Liver (tissue), 9 donors: Measurements from ENCODE around the gene MAPK7. TPM values are rescaled to one million over a fixed set of nuclear protein-coding genes. Genes with fewer than 3 reads are reported as not detected.

Experiments used
- DNase-seq: peaks from one replicate; pipeline ENCODE4 v3.0.0-alpha.2; 2017; ENCODE audit warnings: low spot score
- H3K27ac ChIP-seq, 2 donors: one replicate each; pipeline ENCODE4 v1.7.0; 2013; ENCODE audit warnings: inconsistent platforms in 2 of 2, low read length in 2 of 2, control low read depth in 1 of 2, low read depth in 1 of 2, mild to moderate bottlenecking in 1 of 2
- H3K27me3 ChIP-seq, 4 donors: one replicate each; pipeline versions ENCODE4 v1.6.1 to v1.7.0; 2013; ENCODE audit warnings: low read length in 3 of 4, inconsistent platforms in 1 of 4, mild to moderate bottlenecking in 1 of 4, moderate library complexity in 1 of 4; ENCODE audit not compliant: control insufficient read depth in 4 of 4, insufficient read depth in 4 of 4
- H3K36me3 ChIP-seq, 4 donors: one replicate each; pipeline versions ENCODE4 v1.6.1 to v1.7.0; 2013; ENCODE audit warnings: low read length in 3 of 4, mild to moderate bottlenecking in 3 of 4, low read depth in 1 of 4, moderate library complexity in 1 of 4; ENCODE audit not compliant: control insufficient read depth in 4 of 4, insufficient read depth in 3 of 4
- H3K4me1 ChIP-seq, 4 donors: one replicate each; pipeline versions ENCODE4 v1.6.1 to v1.7.0; 2013; ENCODE audit warnings: low read length in 3 of 4, mild to moderate bottlenecking in 3 of 4, moderate library complexity in 1 of 4; ENCODE audit not compliant: control insufficient read depth in 4 of 4, insufficient read depth in 4 of 4
- H3K4me3 ChIP-seq, 3 donors: one replicate each; pipeline versions ENCODE4 v1.6.1 to v1.7.0; 2013; ENCODE audit warnings: low read length in 3 of 3, control low read depth in 1 of 3, low read depth in 1 of 3, mild to moderate bottlenecking in 1 of 3
- H3K9ac ChIP-seq, 2 donors: one replicate each; pipeline ENCODE4 v1.7.0; 2013; ENCODE audit warnings: low read length in 2 of 2, mild to moderate bottlenecking in 2 of 2, moderate library complexity in 2 of 2, control low read depth in 1 of 2, low read depth in 1 of 2
- H3K9me3 ChIP-seq, 4 donors: one replicate each; pipeline versions ENCODE4 v1.6.1 to v1.7.0; 2013; ENCODE audit warnings: low read length in 3 of 4; ENCODE audit not compliant: control insufficient read depth in 4 of 4
- CTCF ChIP-seq: fragments of 150-350 bp; IDR thresholded peaks from 2 replicates; pipeline ENCODE4 v1.5.1; 2017; ENCODE audit warnings: improper control_type of control experiment, low read depth, low read length; ENCODE audit not compliant: missing input control
- FOXA1 ChIP-seq: IDR thresholded peaks from 2 replicates; pipeline ENCODE4 v1.6.1; 2016; ENCODE audit warnings: antibody characterized with exemption
- FOXA2 ChIP-seq: IDR thresholded peaks from 2 replicates; pipeline ENCODE4 v1.6.1; 2016; ENCODE audit warnings: antibody characterized with exemption
- GABPA ChIP-seq, 2 donors: IDR thresholded peaks in 1 of 2; conservative IDR thresholded peaks in 1 of 2; 2 replicates each; pipeline ENCODE4 v1.6.1; 2016; ENCODE audit warnings: antibody characterized with exemption in 2 of 2, mild to moderate bottlenecking in 1 of 2, moderate library complexity in 1 of 2
- HNF4A ChIP-seq, 2 donors: conservative IDR thresholded peaks; 2 replicates each; pipeline ENCODE4 v1.6.1; 2016; ENCODE audit warnings: antibody characterized with exemption in 2 of 2, mild to moderate bottlenecking in 2 of 2
- JUND ChIP-seq, 2 donors: IDR thresholded peaks; 2 replicates each; pipeline ENCODE4 v1.6.1; 2016; ENCODE audit warnings: antibody characterized with exemption in 2 of 2
- MAX ChIP-seq: IDR thresholded peaks from 2 replicates; pipeline ENCODE4 v1.6.1; 2016; ENCODE audit warnings: antibody characterized with exemption
- RAD21 ChIP-seq, 2 donors: IDR thresholded peaks; 2 replicates each; pipeline ENCODE4 v1.6.1; 2016; ENCODE audit warnings: antibody characterized with exemption in 2 of 2, mild to moderate bottlenecking in 2 of 2
- REST ChIP-seq: IDR thresholded peaks from 2 replicates; pipeline ENCODE4 v1.6.1; 2016; ENCODE audit warnings: antibody characterized with exemption, mild to moderate bottlenecking
- RXRA ChIP-seq, 2 donors: IDR thresholded peaks; 2 replicates each; pipeline ENCODE4 v1.6.1; 2017 to 2018; ENCODE audit warnings: antibody characterized with exemption in 2 of 2, mild to moderate bottlenecking in 1 of 2
- SP1 ChIP-seq: IDR thresholded peaks from 2 replicates; pipeline ENCODE4 v1.6.1; 2018; ENCODE audit warnings: antibody characterized with exemption, mild to moderate bottlenecking
- YY1 ChIP-seq: IDR thresholded peaks from 2 replicates; pipeline ENCODE4 v1.6.1; 2016; ENCODE audit warnings: antibody characterized with exemption, mild to moderate bottlenecking
- WGBS: extraction: QIAGEN DNeasy Blood & Tissue Kit; methylation state at CpG from one replicate; pipeline ENCODE4 v1.1.7; 2013; 5-methylcytosine and 5-hydroxymethylcytosine counted together
- polyA plus RNA-seq, 2 donors: library from polyadenylated mRNA; stranded (reverse) in 1 of 2; unstranded in 1 of 2; fragments of 200-250 nt in 1 of 2; fragments of >200 nt in 1 of 2; fragmentation: Nextera tagmentation in 1 of 2; extraction: Ambion mirVana in 1 of 2; gene quantifications; one replicate each; pipeline versions ENCODE4 v1.2.1 to v1.2.3, GENCODE V29; 2013 to 2015
- total RNA-seq, 2 donors: library from RNA; depleted of rRNA; stranded (reverse); fragments of >200 nt; gene quantifications; one replicate each; pipeline ENCODE4 v1.2.3, GENCODE V29; 2014
- TF ChIP-seq, protein P1 (sequence below): IDR thresholded peaks from 2 replicates; pipeline ENCODE4 v1.6.1; 2016; ENCODE audit warnings: antibody characterized with exemption
- TF ChIP-seq, protein P2 (sequence below): IDR thresholded peaks from 2 replicates; pipeline ENCODE4 v1.6.1; 2016; ENCODE audit warnings: antibody characterized with exemption
- donor health status: healthy.
- donor health status: healthy.
- donor health status: healthy.
- donor health status: healthy.
- donor health status: healthy.

MAPK7 gene
- total and polyA plus RNA-seq, 4 donors: 3.4 to 8.8 (median 5.2) TPM

DNA sequence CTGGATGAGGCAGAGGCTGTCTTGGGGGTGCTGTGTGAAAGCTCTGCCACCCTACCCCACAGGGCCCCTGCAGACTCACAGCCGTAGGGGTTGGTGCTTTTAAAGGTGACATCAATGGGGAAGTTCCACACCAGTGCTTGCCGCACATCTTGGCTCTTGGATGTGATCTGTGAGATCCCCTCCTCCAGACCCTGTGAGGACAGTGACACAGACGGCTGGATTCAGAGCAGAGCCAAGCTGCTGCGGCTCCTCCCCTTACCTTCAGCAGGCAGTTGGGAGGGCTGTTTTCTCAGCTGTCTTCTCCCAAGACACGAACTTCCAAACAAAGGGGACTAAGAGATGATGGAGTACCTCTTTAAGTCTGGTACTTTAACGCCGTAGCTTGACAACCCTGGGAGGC, 20.5 kb upstream of the MAPK7 start (continued):
- TF ChIP-seq, protein P1, sequence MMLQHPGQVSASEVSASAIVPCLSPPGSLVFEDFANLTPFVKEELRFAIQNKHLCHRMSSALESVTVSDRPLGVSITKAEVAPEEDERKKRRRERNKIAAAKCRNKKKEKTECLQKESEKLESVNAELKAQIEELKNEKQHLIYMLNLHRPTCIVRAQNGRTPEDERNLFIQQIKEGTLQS: no peak
- TF ChIP-seq REST: no peak
- TF ChIP-seq MAX: no peak

- H3K4me1 ChIP-seq: peaks cover 0 to 20% (median 11%) of the 10 kb centered on the region in 4 donors
- H3K27ac ChIP-seq: no peak overlapping the region
- TF ChIP-seq, protein P1: no peak
- TF ChIP-seq RXRA (IDR thresholded peaks at IDR 0.05) (no peak), HNF4A (conservative IDR thresholded peaks at IDR 0.05) (no peak), SP1 (no peak), REST (no peak), RAD21 (IDR thresholded peaks at IDR 0.05) (no peak), CTCF (no peak)
- WGBS: 88% methylated on average over 7 of the region's 7 CpGs
- no peaks in the 10 kb centered on the region for H3K9me3 ChIP-seq
- H3K27me3 ChIP-seq: no peaks in the 10 kb centered on the region
- no peak overlapping the region for H3K4me3 ChIP-seq
- DNase-seq: no peak
- H3K36me3 ChIP-seq: no peaks in the 10 kb centered on the region
- H3K9ac ChIP-seq: no peak overlapping the region
Measured at GRCh38 chr17:19359151-19359550, 19.1 kb upstream of the MAPK7 start.

DNA sequence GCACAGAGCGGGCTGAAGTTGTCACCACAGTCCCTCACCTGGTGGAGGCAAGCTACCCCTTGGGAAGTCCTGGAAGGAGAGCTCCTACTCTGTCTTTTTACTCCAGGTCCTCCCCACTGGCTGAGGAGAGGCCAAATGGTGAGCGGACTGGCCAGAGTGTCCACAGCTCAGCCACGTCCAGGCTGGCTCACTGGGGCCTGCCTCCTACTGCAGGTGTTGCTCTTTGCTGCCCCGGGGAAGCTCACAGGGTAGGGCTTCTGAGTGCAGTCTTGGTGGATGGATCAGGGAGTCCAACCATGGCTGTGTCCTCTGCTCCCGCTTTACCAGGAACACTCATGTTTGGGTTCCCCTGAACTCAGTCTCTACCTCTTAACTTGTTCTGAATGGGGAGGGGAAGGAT, 18.4 kb upstream of the MAPK7 start:
- no peak for DNase-seq
- H3K9me3 ChIP-seq: no peaks in the 10 kb centered on the region
- TF ChIP-seq REST (no peak), JUND (IDR thresholded peaks at IDR 0.05) (no peak), YY1 (no peak), GABPA (IDR thresholded peaks at IDR 0.05 in 1 of 2, conservative IDR thresholded peaks at IDR 0.05 in 1 of 2) (no peak), FOXA2 (no peak), HNF4A (conservative IDR thresholded peaks at IDR 0.05) (no peak), FOXA1 (no peak)
- TF ChIP-seq, protein P2, sequence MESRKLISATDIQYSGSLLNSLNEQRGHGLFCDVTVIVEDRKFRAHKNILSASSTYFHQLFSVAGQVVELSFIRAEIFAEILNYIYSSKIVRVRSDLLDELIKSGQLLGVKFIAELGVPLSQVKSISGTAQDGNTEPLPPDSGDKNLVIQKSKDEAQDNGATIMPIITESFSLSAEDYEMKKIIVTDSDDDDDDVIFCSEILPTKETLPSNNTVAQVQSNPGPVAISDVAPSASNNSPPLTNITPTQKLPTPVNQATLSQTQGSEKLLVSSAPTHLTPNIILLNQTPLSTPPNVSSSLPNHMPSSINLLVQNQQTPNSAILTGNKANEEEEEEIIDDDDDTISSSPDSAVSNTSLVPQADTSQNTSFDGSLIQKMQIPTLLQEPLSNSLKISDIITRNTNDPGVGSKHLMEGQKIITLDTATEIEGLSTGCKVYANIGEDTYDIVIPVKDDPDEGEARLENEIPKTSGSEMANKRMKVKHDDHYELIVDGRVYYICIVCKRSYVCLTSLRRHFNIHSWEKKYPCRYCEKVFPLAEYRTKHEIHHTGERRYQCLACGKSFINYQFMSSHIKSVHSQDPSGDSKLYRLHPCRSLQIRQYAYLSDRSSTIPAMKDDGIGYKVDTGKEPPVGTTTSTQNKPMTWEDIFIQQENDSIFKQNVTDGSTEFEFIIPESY: no peak

More for the DNA sequence above, 18.4 kb upstream of the MAPK7 start:
- peaks cover 1 to 25% (median 13%) of the 10 kb centered on the region in 4 donors for H3K4me1 ChIP-seq
- H3K4me3 ChIP-seq: no peak overlapping the region
- H3K27me3 ChIP-seq: no peaks in the 10 kb centered on the region
- H3K36me3 ChIP-seq: no peaks in the 10 kb centered on the region
- H3K9ac ChIP-seq: no peak overlapping the region
- H3K27ac ChIP-seq: no peak overlapping the region
- WGBS: 96% methylated on average over 5 of the region's 5 CpGs
